HuH-7 (cell line): Measurements from ENCODE around the gene ANO3.

Experiments used
- DNase-seq: peaks from one replicate; pipeline ENCODE4 v3.0.0; 2011; ENCODE audit warnings: low spot score

Gene ANO3

DNA sequence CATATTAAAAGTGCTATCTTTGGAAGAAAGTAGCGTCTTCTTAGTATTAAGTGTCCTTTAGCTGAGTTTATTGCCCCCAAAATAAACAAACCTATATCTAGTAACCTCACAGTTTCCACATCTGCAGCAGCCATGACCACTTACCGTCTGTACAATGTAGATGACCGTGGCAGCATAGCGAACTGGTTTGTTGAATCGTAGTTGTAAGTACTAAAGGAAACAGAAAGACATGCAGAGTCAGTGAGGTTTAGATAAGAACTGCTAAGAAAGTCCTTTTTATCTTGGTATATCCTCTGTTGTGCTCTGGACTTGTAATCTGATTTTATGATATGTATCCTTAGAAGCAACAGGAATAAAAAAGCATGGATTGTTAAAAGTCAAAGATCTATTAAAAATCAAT is 380.6 kb downstream of the ANO3 start:
- no peak for DNase-seq
